CD4-positive, alpha-beta T cell treated with Interleukin-4 for 1 hour (primary cell): ENCODE results near the gene CHRM2.
"Not testable (repeated sequence)": the region's sequence is repeated elsewhere in the genome, so short reads cannot be mapped to it uniquely, and the experiment has no call there.

Experiments used
- DNase-seq, 2 donors: peaks; one replicate each; pipeline ENCODE4 v3.0.0-alpha.2; 2020 to 2022

The CHRM2 gene

GRCh38 chr7:136868496-136869000 lies at the start of gene CHRM2:
Gene CHRM2 (plus strand): TSS chr7:136868652. CDS start chr7:137014866, 146,214 bp downstream.
- DNase-seq, result no peak

- not testable (repeated sequence) for DNase-seq
Measured at GRCh38 chr7:136831398-136831797, 37.1 kb upstream of the CHRM2 start.

GRCh38 chr7:136845899-136846465 lies 22.5 kb upstream of the CHRM2 start:
- DNase-seq, result no peak

GRCh38 chr7:136847858-136848257 lies 20.6 kb upstream of the CHRM2 start:
- DNase-seq, result no peak

GRCh38 chr7:136853654-136854053 lies 14.8 kb upstream of the CHRM2 start:
- DNase-seq, result no peak

- DNase-seq, result no peak
Measured at GRCh38 chr7:136857573-136857972, 10.9 kb upstream of the CHRM2 start.

- DNase-seq, result no peak
Measured at GRCh38 chr7:136859803-136860202, 8.6 kb upstream of the CHRM2 start.

GRCh38 chr7:136865236-136865635 lies 3.2 kb upstream of the CHRM2 start:
- DNase-seq, result no peak

- no peak for DNase-seq
Measured at GRCh38 chr7:136865777-136866176, 2.7 kb upstream of the CHRM2 start.

- DNase-seq, result no peak
Measured at GRCh38 chr7:136869001-136869961, 829 bp downstream of the CHRM2 start.

- DNase-seq, result no peak
Measured at GRCh38 chr7:136869991-136870865, 1.8 kb downstream of the CHRM2 start.

GRCh38 chr7:136870866-136871487 lies 2.5 kb downstream of the CHRM2 start:
- DNase-seq, result no peak

- no peak for DNase-seq
Measured at GRCh38 chr7:136874393-136875032, 6.1 kb downstream of the CHRM2 start.

- no peak for DNase-seq
Measured at GRCh38 chr7:136877509-136877908, 9.1 kb downstream of the CHRM2 start.

GRCh38 chr7:136877990-136878389 lies 9.5 kb downstream of the CHRM2 start:
- DNase-seq, result no peak

GRCh38 chr7:136878878-136879277 lies 10.4 kb downstream of the CHRM2 start:
- no peak for DNase-seq

GRCh38 chr7:136883046-136883445 lies 14.6 kb downstream of the CHRM2 start:
- DNase-seq, result no peak

- no peak for DNase-seq
Measured at GRCh38 chr7:136884492-136884891, 16.0 kb downstream of the CHRM2 start.

GRCh38 chr7:136887317-136887716 lies 18.9 kb downstream of the CHRM2 start:
- DNase-seq, result no peak

GRCh38 chr7:136890399-136890798 lies 21.9 kb downstream of the CHRM2 start:
- no peak for DNase-seq

- no peak for DNase-seq
Measured at GRCh38 chr7:136891850-136892249, 23.4 kb downstream of the CHRM2 start.

GRCh38 chr7:136894789-136895188 lies 26.3 kb downstream of the CHRM2 start:
- no peak for DNase-seq
